PC-9 (cell line): ENCODE data around the gene FNIP2.

Source experiments
- EZH2 ChIP-seq: fragments of 200-600 bp; sonication (generic); IDR thresholded peaks from 2 replicates; pipeline ENCODE4 v1.8.0; 2017; ENCODE audit warnings: antibody characterized with exemption, low read depth
- TF ChIP-seq, protein P1 (sequence below): fragments of 200-600 bp; sonication (generic); conservative IDR thresholded peaks from 2 replicates; pipeline ENCODE4 v1.6.1; 2017; ENCODE audit warnings: mixed run types, antibody characterized with exemption, mild to moderate bottlenecking, moderate library complexity

DNA sequence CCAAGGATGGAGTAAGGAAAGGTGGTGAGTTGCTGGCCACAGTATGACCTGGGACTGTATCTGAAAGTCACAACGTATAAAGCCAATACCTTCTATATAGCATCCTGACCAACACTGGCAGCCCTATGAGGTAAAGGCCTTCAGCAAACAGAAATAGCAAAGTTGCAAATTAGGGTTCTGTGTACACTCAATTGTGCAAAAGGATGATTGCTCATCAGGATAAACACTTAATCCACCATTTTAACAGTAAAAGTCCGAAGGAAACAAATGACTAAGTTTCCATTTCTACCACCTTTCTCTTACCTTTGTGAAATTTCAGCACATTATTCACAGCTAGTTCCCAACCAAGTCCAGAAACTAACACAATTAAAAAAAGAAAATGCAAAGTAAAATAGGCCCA is 1.4 kb upstream of the FNIP2 start:
- TF ChIP-seq, protein P1, sequence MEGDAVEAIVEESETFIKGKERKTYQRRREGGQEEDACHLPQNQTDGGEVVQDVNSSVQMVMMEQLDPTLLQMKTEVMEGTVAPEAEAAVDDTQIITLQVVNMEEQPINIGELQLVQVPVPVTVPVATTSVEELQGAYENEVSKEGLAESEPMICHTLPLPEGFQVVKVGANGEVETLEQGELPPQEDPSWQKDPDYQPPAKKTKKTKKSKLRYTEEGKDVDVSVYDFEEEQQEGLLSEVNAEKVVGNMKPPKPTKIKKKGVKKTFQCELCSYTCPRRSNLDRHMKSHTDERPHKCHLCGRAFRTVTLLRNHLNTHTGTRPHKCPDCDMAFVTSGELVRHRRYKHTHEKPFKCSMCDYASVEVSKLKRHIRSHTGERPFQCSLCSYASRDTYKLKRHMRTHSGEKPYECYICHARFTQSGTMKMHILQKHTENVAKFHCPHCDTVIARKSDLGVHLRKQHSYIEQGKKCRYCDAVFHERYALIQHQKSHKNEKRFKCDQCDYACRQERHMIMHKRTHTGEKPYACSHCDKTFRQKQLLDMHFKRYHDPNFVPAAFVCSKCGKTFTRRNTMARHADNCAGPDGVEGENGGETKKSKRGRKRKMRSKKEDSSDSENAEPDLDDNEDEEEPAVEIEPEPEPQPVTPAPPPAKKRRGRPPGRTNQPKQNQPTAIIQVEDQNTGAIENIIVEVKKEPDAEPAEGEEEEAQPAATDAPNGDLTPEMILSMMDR, result no peak
- no peak for TF ChIP-seq EZH2
